DLD1 (cell line): Measurements from ENCODE around the gene ZNF19.
"Not testable (repeated sequence)": the region's sequence is repeated elsewhere in the genome, so short reads cannot be mapped to it uniquely, and the experiment has no call there.

Experiments used
- in situ Hi-C: cut with HindIII; loops from 2 replicates; pipeline ENCODE4 v1.10.0; 2017; ENCODE audit warnings: low sequenced_read_pairs

Gene ZNF19

DNA sequence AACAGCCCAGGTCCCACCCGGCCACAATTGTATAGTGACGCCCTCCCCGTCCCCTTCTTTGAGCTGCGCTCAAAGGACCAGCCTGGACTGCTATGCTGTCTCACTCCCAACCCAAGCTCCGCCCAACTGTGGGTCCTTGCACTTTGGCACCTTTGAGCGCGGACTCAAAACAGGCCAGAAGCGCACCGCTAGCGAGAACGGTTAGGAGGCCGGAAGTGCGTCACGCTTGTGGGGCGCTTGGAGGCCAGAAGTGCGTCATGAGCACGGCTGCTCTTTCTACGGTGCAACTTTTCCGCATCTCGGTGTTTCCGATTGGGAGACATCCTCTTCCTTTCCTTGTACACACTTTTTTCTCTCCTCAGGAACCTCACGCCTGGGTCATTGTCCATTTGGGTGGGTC is at the start of gene ZNF19:
ZNF19 (minus strand) TSS at position 203 of the 400 bp plus-strand sequence. CDS start 7,210 bp downstream, outside the sequence.
- in situ Hi-C loops, result loop anchor here (10.0 kb wide), 1 partner anchor 66 kb away; no protein-coding TSS in a partner anchor

DNA sequence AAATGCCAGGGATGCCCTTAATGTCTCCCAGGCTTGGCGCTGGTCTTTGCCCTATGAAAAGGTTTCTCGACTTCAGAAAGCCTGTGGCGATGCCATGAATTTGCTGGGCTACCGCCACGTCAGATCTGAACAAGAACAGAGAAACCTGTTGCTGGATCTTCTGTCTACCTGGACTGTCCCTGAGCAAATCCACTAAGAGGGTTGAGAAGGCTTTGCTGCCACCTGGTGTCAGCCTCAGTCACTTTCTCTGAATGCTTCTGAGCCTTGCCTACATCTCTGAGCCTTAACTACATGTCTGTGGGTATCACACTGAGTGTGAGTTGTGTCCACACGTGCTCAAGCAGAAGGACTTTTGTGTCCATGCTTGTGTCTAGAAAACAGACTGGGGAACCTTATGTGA is 48.5 kb upstream of the ZNF19 start:
- in situ Hi-C loops, result no loop called here

DNA sequence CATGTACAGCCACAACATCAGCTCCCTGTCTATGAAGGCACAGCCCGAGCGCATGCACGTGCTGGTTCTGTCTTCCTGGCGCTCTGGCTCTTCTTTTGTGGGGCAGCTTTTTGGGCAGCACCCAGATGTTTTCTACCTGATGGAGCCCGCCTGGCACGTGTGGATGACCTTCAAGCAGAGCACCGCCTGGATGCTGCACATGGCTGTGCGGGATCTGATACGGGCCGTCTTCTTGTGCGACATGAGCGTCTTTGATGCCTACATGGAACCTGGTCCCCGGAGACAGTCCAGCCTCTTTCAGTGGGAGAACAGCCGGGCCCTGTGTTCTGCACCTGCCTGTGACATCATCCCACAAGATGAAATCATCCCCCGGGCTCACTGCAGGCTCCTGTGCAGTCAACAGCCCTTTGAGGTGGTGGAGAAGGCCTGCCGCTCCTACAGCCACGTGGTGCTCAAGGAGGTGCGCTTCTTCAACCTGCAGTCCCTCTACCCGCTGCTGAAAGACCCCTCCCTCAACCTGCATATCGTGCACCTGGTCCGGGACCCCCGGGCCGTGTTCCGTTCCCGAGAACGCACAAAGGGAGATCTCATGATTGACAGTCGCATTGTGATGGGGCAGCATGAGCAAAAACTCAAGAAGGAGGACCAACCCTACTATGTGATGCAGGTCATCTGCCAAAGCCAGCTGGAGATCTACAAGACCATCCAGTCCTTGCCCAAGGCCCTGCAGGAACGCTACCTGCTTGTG is 47.8 kb upstream of the ZNF19 start:
- in situ Hi-C loops, result no loop called here

DNA sequence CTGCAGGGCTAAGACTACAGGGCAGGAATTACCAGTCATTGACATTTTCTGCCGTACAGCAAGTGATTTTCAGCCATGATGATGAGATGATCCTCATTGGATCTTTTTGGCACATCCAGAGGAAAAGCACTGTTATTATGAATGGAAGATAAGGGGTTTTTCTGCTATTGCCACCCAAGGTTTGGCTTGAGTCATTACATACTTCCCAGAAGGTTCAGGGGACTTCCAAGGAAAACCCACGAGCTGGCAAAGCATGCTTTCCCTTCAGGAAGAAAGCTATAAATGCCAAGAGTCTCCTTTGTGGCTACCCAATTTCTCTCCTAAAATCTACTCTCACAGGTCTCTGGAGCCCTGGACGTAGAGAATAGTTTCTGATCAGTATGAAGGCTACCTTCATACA is 43.2 kb upstream of the ZNF19 start:
- in situ Hi-C loops, result no loop called here

DNA sequence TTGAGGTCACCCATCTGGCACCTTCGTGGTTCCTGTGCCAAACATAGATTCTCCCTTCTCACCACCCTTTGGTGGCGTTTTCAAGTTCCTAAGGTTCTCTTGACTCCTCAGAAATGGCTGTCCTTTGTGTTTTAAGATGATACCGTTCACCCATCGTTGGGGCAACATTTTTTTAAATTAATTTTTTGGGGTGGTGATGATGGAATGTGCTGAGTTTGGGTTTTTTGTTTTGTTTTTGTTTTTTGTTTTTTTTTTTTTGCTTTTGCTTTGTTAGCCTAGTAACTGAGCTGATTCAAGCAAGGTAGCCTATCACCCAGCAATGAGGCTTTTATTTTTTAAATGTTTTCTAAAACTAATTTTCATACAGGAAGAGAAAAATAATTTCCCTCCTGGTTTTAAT is 39.7 kb upstream of the ZNF19 start:
- in situ Hi-C loops, result no loop called here

DNA sequence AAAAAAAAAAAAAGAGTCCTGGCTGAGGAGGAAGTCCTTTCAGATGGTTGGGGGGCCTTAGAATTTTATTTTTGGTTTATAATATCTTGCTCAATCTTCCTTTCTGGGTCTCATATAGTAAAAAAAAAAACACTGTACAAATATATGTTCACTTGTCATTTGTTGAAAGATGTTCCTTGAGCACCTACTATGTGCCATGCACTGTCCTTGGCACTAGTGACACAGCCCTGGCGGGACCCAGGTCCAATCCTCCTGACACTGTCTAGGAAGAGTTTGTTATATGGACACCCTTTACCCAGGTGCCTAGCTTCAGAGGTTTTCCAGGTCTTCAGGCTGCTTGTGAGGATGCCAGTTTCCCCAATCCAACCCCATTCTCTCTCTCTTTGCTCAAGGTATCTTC is 39.1 kb upstream of the ZNF19 start:
- in situ Hi-C loops, result no loop called here

DNA sequence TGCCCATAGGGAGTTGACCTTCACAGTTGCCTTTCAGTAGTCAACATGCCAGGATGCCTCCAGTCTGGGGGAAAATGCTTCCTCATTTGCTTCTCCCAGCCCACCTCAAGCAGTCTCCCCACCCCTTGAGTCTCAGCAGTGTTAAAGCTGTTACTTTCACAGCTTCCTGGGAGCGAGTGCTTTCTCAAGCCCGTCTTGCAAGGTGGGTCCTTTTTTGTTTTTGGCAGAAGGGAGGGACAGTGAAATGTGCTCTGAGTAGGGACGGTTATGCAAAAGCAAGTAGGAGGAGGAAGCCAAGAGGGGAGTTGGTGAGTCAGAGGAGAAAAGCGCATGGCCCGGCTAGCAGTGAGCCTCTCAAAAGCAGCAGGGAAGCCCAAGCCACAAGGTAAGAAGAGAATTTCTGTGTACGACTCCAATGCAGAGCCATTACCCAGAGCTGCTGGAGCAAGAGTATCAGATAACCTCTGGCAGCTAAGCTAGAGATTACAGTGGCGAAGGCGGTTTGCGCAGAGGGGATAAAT is 37.0 kb upstream of the ZNF19 start, which contains the start of gene CHST4:
CHST4 (plus strand) TSS at position 316 of the 521 bp plus-strand sequence. CDS start 10,252 bp downstream, outside the sequence.
- in situ Hi-C loops, result no loop called here

DNA sequence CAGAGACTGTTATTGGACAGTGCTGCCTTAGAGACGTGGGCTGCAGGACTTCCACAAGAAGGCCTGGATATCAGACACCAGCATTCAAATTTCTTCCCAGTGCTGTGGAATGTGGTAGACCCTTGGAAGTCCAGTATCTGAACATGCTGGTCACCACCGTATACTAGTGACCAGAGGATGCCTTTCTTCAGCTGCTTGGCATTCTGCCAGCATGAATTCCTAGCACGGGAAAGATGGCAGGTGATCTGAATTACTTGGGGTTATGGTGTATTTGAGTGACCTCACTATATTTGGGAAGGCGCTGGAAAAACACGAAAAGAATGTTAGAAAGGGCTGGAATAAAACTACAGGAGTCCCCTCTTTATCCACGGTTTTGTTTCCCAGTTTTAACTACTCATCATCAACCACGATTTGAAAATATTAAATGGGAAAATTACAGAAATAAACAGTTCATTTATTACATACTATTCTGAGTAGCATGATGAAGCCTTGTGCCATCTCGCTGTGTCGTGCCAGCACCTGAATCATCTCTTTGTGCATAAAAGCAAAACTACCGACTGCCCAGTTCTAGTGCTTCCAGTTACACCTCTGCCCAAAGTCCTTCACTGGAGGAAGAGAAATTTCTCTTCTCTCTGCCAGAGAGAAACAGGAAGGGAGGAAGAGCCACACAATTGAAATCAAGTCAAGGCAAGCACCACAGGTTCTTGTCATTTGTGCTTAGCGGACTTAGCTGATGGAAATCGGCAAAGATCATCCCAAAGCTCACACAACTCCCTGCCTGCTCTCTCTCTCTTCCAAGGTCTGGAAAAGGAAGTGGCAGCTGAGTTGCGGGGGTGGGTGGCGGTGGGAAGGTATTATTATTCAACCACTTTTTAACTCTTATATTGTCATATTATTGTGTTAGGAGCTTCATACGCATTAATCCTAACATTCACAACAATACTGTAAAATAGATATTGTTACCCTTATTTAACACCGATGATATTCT is 35.7 kb upstream of the ZNF19 start:
- in situ Hi-C loops, result no loop called here

DNA sequence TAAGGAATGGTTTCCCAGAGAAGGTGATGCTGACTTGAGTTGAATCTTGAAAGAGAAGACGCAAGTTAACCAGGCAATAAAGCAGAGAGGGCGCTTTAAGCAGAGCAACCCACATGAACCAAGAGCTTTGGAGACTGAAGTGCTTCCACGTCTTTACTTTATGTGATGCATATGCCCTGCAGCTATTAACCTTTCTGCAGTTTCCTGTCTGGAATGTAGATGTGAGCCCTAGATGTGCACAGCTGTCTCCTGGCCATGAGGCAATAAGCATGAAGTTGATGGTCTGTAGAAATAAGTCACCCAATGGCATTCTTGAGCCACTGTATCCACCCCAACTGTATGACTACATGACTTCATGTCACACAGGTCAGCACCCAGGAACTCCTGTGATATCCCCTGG is 31.4 kb upstream of the ZNF19 start:
- in situ Hi-C loops, result no loop called here

DNA sequence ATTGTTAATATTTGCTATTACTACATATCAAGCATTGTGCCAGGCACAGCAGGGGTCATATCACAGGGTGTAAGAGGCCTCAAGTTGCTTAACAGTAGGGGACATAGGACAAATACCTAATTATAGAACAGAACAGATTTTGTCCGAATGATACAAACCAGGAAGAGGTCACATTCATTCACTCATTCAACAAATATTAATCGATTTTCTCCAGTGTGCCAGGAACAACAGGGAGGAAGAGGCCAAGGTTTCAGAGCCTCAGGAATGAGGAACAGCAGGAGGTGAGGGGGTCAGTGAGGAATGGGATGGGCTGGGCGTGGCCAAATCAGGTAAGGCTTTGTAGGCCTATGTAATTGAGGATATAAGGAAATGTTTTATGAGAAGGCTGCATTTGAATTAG is 25.9 kb upstream of the ZNF19 start:
- in situ Hi-C loops, result no loop called here

DNA sequence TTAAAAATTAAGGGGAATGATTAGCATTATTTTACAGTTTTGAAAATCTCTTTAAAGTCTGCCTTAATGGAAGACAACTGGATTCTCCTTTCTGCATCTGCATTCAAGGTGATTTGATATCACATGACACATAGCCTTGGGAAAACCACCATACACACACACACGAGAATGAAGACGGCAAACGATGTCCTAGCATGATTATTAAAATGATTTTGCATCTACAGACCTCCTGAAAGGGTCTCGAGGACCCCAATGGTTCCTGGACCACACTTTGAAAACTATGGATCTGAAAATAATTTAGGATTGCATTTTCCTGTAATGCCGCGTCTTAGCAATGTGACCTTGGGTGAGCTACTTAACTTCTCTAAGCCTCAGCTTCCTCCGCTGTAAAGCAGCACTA is 25.4 kb upstream of the ZNF19 start:
- in situ Hi-C loops, result no loop called here

DNA sequence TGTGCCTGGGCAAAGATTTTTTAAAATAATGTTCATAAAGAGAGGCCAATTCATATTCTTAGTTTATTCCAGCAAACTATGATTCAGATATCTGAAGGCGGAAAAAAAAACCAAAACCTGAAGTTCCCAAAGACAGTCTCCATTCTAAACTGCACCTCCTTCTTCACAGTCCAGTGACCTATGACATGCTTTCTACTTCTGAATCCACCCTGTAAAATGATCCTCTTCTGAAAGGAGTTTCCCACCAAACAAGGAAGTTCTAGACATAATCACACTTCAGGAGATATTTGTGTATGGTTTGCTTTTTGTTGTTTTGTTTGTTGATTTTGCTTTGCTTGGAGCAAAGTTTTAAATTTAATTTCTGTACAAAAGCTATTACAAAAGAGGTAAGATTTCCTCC is 24.2 kb upstream of the ZNF19 start:
- in situ Hi-C loops, result no loop called here

DNA sequence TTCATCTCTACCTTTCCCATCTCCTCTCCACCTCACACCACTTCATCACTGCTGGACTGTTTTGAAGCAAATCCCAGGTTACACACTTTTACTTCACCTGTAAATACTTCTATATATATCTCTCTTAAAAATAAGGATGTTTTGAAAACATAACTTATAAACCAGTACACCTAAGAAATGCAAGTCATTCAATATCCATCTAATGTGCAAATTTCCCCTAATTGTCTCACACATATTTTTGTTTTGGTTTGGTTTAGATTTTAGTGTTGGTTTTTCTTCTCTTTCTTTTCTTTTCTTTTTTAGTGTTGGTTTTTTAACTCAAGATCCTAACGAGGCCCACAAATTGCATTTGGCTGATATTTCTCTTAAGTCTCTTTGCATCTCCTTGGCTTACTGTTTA is 17.9 kb upstream of the ZNF19 start:
- in situ Hi-C loops, result no loop called here

DNA sequence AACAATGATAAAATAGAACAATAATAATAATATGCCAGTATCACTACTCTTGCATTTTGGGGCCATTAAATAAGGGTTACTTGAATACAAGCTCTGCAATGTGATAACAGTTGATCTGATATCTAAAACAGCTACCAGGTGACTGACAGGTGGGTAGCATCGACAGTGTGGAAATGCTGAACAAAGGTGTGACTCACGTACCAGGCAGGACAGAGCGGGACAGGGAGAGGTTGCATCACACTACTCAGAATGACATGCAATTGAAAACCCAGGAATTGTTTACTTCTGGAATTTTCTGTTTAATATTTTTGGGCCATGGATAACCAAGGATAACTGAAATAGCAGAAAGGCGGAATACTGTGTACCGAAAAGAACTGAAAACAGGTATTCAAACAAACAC is 15.8 kb upstream of the ZNF19 start:
- in situ Hi-C loops, result no loop called here

DNA sequence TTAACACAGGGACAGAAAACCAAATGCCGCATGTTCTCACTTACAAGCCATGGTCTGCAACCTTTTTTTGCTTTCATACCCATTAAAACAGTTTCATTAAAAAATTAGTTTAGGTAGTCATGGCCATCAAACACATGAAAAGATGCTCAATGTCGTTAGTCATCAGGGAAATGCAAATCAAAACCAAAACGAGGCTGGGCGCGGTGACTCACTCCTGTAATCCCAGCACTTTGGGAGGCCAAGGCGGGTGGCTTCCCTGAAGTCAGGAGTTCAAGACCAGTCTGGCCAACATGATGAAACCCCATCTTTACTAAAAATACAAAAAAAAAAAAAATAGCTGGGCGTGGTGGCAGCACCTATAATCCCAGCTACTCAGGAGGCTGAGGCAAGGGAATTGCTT is 14.9 kb upstream of the ZNF19 start:
- in situ Hi-C loops, result not testable (repeated sequence)

DNA sequence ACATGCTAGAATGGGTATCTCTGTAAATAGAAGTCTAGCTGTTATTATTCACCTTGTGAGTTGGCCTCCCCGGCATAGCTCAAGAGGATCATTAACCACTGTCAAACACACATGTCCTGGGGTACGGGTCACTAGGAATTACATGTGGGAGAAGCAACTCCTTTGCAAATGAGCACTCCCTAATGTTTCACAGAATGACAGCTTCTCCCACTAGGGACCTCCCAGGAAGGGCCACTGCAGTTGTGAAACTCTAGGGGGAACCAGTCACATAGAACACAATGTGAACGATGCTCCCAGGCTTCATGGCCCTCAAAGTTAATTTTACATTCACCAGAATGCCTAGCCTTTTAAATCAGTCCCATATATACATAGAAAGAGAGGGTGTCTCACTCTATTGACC is 12.4 kb upstream of the ZNF19 start:
- in situ Hi-C loops, result no loop called here

DNA sequence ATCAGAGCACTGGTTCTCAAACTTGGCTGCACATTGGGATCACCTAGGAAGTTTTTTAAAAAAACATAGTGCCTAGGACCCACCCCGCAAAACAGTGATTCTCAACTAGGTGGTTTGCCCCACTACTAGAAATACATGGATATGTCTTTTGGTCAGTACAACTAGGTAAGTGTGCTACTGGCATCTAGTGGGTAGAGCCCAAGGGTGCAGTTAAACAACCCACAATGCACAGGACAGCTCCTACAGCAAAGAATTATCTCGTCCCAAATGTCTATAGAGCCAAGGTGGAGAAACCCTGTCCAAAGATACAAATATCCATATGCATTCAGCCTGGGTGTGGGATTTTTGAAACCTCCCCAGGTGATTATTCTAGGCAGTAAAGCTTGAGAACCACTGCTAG is 11.8 kb upstream of the ZNF19 start:
- in situ Hi-C loops, result no loop called here

DNA sequence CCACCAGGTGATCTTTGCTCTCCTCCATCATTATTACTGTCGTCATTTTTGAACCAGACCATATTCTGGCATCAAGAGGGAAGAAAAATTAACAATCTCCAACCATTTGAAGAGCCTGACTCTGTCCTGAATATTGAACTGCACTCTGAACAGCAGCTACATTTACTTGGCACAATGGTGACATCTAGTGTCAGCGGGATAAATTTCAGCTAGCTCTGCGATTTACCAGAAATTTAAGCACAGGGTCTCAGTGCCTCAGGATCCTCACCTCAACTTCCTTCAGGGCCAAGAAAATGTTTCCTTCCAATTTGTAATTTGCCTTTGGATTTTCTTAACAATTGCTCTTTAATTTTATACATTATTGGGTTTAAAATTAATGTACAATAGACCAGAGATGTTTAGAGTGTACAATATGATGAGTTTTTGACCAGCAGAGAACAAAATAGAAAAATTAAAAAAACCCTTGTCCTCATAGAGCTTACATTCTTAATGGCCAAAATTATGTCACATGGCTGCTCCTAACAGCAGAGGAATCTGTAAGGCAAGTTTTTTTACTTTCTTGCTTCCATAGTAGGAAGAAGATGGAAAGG is 10.7 kb upstream of the ZNF19 start:
- in situ Hi-C loops, result no loop called here

DNA sequence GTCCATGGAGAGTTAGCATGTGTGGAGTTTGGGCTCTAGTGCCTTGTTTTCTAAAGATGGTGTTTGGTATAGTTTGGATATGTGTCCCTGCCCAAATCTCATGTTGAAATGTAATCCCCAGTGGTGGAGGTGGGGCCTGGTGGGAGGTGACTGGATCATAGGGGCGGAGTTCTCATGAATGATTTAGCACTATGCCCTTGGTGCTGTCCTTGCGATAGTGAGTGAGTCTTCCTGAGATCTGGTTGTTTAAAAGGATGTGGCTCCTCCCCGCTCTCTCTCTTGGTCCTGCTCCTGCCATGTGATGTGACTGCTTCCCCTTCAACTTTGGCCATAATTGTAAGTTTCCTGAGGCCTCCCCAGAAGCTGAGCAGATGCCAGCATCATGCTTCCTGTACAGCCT is 8.9 kb upstream of the ZNF19 start:
- in situ Hi-C loops, result no loop called here

DNA sequence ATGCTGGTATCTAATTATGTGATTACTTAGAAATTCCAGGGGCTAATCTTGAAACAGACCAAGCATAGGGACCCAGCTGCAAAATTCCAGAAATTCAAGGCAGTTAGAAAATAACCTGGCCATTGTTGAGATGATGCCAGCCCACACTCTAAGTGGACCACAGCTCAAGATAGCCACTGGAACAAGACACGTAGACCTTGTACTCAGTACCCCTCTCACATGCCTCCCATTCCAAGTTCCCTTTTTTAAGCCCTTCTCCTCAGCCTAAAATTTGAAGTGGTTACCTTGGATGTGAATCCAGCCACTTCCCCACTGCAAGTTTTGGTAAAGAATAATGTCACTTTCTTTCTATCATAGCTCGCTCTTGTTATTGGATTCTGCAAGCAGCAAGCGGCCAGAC is 4.1 kb upstream of the ZNF19 start:
- in situ Hi-C loops, result no loop called here

DNA sequence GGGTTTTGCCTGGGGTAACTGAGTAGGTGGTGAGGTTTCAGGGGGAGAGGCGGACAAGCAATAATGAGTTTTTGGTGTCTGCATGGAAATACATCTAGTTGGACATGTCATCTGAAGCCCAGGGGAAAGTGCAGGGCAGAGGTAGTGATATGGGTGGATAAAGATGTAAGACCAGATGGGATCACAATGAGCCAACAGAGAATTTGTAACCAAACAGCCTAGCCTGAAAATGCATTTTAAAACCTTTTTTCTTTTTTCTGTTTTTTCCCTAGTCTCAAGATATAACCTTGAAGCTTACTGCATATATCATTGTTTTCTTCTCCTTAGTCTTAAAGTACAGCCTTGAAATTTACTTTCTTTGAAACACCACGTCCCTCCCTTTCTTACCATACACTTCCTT is 3.7 kb upstream of the ZNF19 start:
- in situ Hi-C loops, result no loop called here
